Left lobe of liver (tissue), 2 donors: ENCODE results near the gene IFNLR1. TPM values are rescaled to one million over a fixed set of nuclear protein-coding genes. Genes with fewer than 3 reads are reported as not detected.

ENCODE experiments used
- ATAC-seq: fragments of 200-7000 bp; cut with Tn5 transposase; one replicate; pipeline ENCODE4 v1.9.1; 2020; ENCODE audit warnings: mild to moderate bottlenecking, moderate library complexity
- DNase-seq: peaks from one replicate; pipeline ENCODE4 v3.0.0-alpha.2; 2020; ENCODE audit warnings: low spot score
- total RNA-seq: library from RNA; stranded (reverse); gene quantifications from one replicate; pipeline ENCODE4 v1.2.1, GENCODE V29; 2021
- donor health status: DM: no; HTN: no; CAD: no; lungs with moderate emphysema.
- donor health status: DM: no; HTN: yes; CAD: no.

Gene IFNLR1
- total RNA-seq, 1 donor from 2014 or later = 4.5 TPM

DNA sequence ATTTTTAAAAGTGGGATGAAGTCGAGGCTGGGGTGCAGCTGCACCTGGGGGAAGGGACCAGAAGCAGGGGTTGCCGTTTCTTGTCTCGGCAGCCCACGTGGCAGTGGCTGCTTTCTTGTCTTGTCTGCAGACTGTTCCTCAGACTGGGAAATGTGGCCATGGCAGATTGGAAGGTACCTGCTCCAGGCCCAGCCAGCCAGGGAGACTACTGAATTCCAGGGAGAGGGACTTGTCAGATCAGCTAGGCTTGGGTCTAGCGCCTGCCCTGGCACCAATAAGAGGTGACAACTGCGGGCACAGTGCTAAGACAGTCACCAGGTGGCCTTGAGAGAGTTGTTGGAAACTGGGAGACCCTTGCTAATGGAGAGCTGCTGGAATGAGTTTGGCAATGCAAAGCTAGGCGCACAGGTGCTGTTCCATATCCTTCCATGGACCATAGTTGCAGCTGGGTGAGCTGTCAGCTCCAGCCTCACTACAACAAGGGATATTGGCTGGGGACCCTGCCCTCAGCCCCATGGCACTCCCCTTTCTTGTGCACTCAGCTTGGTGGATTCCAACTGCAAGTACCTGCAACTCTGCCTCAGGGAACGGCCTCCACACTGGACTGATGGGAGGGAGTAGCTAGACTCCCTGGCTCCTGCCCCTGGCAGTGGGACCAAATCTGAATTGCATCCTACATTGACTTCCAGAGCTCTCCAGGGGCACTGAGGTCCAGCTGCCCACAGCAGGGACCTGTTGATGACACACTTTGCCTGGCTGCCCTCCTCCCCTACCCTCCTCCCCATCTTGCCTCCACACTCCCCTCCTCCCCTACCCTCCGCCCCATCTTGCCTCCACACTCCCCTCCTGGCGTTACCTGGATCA, 34.2 kb downstream of the IFNLR1 start:
- ATAC-seq (no peak), DNase-seq (no peak)

DNA sequence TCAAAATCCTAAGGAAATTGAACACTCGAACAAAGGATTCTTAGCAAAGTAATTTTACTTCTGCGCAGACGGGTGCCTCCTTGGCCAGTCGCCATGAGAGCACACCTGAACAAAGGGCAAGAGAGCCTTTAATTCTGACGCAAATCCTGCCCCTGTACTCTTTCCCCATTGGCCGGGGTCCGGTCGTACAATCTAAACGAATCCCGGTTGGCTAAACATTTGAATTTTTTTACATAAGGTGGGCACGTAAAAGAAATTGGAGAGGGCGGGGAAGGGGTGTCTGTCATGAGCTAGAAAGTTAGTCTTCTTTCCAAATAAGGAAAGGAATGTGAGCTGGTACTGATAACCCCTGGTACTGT, 35.9 kb downstream of the IFNLR1 start:
- peak; percentile 68 for DNase-seq
- ATAC-seq = peak; percentile 46

DNA sequence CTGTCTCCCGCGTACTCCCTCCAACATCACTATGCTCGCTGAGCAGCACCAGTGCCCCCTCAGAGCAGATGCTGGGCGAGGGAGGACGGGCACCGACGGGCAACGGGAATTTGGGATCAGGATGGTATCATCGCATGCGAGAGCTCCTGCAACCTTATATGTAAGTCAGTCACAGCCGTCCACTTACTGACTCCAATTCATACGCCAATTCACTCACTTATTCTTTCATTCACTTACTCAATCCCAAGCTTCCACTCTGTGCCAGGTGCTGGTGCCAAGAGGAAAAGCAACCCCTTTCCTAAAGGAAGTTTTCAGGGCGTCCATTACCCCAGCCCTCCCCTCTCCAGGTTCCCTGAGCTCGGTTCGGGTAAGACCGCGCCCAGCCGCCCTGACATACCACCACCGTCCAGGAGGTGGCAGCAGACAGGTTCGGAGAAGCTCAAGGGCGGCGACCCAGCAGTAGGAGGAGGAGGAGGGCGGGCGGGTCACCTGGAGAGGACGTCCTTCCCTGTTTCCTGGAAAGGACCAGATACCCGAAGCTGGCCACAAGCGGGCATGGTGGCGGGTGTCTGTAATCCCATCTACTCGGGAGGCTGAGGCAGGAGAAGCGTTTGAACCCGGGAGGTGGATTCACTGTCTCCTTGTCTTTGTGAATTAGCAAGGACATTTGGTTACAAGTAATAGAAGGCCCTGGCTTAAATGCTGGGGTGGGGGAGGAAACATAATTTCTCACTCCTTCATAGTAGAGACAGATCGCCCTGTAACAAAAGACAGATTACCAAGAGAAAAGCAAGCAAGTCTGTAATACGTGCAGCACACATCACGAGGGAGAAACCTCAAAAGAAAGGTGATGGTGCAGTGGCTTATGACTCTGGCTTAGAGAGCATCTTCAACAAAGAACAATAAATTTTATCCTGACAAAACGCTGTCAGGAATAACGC, 36.6 kb downstream of the IFNLR1 start:
- ATAC-seq (peak; percentile 98), DNase-seq (peak; percentile 90)

DNA sequence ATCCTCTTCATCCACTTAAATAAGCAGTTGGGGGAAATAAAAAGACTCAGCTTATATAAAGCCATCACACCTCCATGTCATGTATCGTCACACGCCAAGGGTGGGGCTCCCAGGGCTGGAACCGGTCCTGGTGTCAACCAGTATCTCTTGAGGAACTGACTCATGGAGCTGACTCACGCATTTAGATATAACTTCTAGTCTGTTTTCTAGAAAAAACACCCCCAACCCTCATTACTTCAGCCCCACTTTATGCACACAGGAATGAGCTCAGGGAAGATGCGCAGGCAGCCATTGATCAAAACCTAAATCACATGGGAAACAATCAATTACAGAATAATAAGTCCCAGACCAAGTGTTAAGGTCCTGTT, 37.2 kb downstream of the IFNLR1 start:
- no peak for DNase-seq
- ATAC-seq = no peak

DNA sequence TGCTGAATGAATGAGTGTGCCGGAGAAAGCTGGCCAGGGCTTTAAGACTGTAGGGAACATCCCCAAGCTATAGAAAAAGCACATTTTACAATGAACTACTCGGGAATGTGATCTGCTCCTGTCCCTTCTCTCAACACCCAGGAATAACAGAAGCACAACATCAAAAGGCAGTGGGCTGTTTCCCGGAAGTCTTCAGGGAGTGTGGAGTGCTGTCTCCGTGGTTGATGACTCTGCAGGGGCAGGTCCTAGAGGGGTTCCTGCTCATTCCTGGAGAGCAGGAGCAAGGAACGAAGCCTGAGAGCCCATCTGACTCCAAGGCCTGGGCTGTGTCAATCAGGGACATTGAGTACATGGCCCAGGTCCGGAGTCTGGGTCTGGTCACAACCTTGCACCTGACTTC, 39.3 kb downstream of the IFNLR1 start:
- ATAC-seq = no peak
- no peak for DNase-seq

DNA sequence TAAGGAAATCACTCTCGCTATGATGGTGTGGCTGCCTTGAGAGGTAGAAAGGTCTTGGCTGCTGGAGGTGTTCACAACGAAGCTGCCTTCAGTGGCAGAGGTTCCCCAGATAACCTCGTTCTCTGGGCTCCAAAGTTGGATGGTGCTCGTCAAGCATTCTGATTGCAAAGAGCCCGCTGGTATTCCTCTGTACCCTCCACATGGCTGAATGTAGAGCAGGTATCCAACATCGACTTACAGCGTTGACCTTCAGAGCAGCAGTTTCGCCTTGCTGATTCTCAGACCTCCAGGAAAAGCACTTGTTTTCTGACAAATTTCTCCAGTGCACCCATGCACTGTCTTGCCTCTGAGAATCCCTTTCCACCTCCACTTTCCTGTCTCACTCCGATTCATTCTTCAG, 39.9 kb downstream of the IFNLR1 start:
- DNase-seq = no peak

DNA sequence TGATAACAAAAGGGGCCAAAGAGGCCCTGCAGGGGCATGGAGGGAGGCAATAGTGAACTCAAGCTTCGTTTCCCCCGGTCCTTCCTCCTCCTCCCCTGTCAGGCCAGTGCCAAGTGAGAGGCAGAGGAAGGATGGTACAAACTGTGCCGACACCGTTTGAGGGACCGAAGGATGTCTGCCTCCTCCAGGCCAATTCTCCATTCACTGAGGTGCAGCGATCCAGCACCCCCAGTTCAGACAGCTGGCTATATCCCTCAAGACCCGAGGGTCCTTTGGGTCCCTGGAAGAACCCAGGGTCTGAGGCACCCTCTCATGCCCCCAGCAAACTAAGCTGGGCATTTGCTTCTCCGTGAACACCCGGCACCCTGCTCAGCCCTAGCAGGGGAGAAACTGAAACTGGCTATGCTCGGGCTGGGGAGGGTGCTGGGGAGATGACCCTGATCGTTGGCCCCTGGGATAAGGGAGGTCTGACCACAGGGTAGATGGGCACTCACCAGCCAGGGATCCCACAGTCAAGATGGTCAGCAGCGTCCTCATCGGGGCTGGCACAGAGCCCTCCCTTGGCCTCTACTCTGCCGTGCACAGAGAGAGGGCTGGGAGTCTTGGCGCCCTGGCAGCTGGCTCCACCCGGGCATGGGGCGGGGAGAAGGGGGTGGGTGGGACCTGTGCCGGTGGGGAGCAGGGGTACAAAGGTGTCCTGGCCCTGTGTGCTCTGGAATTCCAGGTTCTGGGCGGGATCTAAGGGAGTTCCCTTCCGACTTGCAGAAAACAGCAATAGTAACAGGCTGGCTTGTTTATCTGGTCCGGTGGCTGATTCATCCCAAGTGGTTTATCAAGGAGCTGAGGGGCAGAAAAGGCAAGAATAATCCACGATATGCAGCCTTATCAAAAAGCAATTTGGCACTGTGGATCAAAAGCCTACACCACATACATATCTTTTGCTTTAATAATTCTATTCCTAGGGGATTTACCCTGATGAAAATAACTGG, 44.2 kb downstream of the IFNLR1 start, which contains the start of gene IL22RA1:
IL22RA1 (minus strand) TSS at position 595 of the 989 bp plus-strand sequence; CDS start at position 537, 58 bp downstream.
- peak; percentile 89 for ATAC-seq
- peak; percentile 80 for DNase-seq

More for the DNA sequence above, 39.9 kb downstream of the IFNLR1 start:
- no peak for ATAC-seq

DNA sequence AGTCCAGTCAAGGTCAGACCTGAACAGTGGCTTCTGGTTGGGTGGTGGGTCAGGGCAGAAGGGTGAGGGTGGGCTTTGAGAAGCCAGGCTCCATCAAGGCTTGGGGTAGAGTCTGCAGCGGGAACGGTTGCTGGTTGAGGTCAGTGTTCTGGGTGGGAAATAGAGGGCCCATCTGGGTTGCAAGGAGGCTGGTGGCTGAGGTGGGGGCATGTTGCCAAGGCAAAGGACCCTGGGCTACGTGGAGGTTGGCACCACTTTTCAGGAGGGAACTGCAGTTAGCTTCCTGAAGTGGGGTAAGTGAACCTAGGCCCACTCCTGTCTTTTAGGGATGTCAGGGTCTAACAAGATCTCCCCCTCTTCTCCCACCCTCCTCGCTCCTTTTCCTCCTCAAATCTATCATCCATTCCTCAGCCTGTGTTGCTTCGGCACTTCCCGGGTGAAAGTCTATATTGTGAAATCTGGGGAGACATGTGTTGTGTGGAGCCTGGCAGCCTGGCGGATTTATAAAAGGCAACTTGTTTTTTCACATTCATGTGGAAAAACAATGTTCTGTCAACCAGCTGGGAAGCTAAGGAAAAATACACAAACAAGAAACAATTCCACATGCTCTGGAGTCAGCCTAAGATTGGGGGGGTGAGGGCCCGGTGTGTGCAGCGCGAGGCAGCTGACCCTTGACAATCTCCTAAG, 45.6 kb downstream of the IFNLR1 start:
- DNase-seq = peak; percentile 64
- peak; percentile 56 for ATAC-seq

DNA sequence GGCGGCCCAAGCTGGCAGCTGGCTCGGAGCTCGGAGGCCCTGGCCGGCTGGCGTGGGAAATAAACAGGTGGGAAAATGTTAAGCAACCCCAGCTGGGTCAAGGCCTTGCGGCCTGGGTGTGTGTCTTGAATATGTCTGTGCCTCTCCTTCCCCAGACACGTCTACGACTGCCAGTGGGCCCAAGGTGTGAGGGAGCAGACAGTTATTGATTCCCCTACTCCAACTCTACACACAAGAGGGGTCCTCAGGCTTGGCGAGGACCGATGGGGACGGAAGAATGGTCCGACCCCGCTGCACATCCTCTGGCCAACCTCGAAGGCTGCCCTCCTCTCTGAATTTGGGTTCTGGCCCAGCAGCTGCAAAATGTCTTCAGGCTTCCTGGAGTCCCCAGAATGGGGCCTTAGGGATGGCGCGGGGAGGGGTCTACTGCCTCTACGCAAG, 46.3 kb downstream of the IFNLR1 start:
- DNase-seq = no peak
- no peak for ATAC-seq

DNA sequence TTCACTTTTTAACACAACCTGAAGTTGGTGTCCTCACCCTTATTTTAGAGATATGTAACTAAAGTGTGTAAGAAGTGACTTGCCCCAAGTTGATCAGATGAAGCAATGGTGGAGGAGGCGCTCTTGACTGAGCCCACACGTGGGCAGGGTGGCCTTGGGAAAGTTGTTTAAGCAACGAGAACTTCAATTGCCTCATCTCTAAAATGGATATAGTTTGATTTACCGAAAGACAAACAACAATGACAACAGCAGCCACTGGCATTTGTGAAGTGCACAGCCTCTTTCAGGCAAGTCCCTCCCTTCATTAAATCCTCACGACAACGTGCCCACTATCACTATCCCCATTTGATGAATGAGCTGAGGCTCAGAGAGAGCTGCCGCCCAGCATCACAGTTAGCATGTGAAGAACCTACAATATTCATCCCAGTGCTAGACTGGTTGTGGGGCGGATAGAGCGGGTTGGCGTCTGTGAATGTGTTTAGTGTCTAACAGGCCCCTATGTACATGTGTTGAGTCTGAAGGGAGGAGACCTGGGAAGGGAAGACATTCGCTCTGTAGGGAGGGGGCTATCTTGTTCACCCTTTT, 47.2 kb downstream of the IFNLR1 start:
- ATAC-seq (no peak), DNase-seq (no peak)

DNA sequence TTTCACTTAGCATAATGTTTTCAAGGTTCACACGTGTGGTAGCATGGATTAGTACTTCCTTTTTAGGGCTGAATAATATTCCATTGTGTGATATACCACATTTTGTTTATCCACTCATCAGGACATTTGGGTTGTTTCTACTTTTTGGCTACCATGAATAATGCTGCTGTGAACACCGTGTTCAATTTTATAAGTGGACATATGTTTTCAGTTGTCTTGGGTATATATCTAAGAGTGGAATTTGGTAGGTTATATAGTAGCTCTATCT, 47.9 kb downstream of the IFNLR1 start:
- ATAC-seq = no peak
- DNase-seq = no peak

DNA sequence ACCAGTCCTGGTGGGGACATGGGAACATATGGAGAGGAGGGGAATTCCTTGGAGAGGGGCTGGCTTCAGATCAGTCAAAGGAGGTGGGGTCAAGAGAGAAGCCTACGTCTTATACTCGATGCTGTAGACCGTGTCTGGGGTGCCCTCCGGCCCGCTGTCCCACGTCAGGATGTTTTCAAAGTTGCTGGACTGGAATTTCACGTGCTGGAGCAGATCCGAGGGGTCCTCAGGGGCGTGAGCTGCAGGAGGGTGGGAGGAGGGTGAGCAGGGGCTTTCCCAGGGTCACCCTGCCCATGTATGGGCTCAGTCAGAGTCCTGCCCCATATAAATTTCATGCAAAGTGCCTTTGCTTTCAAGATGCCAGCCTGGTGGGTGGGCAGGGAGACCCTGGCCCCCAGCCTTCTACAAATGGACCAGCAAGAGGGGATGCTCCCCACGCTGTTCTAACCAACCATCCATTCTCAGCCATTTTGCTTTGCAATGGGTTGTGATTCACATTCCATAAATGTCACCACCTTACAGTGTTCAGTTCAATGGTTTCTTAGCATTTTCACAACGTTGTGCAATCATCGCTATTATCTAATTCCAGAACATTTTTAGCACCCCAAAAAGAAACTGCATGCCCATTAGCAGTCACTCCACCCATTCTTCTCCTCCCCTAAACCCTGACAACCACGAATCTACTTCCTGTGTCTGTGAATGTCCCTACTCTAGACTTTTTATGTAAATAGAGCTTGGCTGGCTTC, 48.4 kb downstream of the IFNLR1 start:
- ATAC-seq (no peak), DNase-seq (no peak)

DNA sequence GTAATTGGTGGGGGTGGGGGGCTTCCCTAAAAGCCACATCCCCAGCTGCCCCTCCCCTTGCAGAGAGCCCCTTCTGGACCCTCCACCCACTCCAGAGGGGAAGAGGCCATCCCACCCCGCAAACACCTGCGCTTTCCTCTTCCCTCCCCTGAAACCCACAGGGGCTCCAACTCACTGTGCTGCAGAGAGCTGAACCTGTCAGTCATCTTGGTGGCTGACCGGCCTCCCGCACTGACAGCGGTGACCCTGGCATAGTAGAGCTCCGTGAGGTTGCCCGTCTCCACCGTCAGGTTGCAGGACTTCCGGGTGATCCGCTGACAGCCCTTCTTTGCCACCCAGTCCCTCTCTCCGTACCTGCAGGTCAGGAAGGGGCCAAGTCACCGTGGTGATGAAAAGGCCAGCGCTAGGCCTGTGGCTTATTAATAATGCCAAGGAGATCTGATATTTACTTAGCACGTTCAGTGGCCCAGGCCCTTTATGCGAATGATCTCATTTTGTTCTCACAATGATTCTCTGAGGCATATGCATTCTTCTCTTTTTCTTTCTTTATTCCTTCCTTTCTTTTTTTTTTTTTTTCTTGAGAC, 50.0 kb downstream of the IFNLR1 start:
- DNase-seq = no peak
- no peak for ATAC-seq

DNA sequence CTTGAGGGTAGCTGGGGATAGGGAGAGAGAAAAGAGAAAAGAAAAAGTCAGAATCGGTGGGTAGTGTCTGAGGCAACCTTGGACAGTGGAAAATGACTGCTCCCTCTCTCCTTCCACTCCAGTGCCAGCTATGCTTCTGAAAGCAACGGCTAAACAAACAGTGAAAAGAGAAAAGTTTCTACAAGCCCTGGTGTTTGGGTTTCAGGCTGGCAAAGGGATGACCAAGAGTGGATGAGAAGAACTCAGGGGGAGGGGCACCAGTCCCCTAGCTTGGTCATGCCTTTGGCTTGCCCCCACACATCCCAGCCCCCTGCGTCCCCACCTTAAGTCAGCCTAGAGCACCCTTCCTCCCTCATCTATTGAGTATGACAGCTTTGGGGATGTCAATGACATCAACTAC, 52.7 kb downstream of the IFNLR1 start:
- DNase-seq (no peak), ATAC-seq (no peak)

DNA sequence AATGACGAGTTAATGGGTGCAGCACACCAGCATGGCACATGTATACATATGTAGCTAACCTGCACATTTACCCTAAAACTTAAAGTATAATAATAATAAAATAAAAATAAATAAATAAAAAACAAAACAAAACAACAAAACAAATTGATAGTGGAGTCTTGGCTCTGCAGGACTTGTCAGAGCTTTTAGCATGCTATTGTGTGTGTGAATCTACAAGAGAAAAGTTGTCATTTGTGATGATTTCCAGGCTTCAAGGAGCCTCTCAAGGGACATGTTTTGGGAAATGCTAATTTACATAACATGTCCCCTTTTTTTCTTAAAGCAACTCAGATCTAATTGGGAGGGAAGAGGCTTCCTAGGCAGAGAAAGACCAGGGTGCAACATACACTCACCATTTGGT, 53.3 kb downstream of the IFNLR1 start:
- no peak for DNase-seq
- no peak for ATAC-seq

DNA sequence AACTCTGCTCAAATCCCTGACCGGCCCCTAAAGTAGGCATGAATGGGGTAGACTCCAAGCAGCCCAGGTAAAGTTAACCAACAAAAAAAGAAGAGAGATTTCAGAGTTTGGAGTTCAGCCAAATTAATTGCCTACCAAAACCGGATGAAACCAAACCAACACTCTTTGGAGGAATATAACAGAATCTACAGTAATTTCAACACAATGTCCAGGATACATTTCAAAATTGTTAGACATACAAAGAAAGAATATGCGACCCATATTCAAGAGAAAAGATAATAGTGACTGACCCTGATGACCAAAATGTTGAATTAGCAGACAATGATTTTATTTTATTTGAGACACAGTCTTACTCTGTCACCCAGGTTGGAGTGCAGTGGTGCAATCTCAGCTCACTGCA, 56.7 kb downstream of the IFNLR1 start:
- no peak for DNase-seq
- no peak for ATAC-seq

DNA sequence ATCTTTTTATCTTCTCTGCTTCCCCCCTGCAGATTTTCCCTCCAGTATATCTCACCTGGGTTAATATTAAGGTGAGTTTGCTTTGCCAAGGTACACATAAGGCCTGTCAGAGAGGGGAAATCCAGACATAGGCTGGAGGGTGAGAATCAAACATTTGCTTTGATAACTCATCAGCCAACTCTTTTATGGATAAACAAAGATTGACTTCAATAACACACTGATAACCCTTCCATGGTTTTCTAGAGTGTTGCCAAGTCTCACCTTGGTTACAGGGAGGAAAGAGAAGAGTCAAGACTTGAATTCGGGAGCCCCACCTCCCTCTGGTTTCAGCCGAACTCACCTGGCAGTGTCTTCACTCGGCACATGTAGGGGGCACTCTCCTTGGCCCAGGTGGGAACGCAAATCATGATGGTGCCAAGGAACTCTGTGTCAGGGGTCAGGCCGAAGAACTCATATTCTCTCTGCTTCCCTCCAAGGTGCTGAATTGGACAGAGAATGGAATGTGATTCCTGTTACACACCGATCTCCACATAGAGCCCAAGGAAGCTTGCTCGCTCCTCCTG, 59.2 kb downstream of the IFNLR1 start:
- ATAC-seq (peak; percentile 73), DNase-seq (no peak)

DNA sequence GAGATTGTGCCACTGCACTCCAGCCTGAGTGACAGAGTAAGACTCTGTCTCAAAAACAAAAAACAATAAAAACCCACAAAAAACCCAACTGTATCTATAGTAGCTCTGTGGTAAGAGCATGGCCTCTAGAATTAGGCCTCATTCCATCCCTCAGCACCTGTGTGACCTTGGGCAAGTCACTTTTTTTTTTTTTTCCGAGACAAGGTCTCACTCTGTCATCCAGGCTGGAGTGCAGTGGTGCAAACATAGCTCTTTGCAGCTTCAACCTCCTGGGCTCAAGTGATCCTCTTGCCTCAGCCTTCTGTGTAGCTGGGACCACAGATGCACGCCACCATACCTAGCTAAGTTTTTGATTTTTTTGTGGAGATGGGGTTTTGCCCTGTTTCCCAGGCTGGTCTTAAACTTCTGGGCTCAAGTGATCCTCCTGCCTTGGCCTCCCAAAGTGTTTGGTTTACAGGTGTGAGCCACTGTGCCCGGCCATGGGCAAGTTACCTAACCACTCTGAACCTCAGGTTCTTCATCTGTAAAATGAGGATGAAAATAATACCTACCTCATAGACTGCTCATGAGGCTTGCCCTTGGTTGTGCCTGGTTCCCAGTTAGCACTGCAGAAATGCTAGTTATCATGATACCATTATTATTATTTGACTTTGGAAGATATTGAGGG, 59.8 kb downstream of the IFNLR1 start:
- no peak for DNase-seq
- no peak for ATAC-seq
